CD4-positive, CD25-positive, alpha-beta regulatory T cell (primary cell): Measurements from ENCODE around the gene ESRRA. TPM values are rescaled to one million over a fixed set of nuclear protein-coding genes. Genes with fewer than 3 reads are reported as not detected.

ENCODE experiments used
- ATAC-seq, 2 donors: fragments of 150-1000 bp; cut with Tn5 transposase; one replicate each; pipeline ENCODE4 v1.10.0; 2021; ENCODE audit warnings: low read depth in 2 of 2, moderate number of reproducible peaks in 2 of 2, moderate library complexity in 1 of 2
- DNase-seq, 3 donors: peaks; one replicate each; pipeline versions ENCODE4 v3.0.0 to v3.0.0-alpha.2; 2012 to 2022; ENCODE audit warnings: mixed read lengths in 1 of 3
- H3K27ac ChIP-seq: one replicate; pipeline ENCODE4 v1.7.0; 2013; ENCODE audit warnings: mild to moderate bottlenecking, low read length; ENCODE audit not compliant: insufficient read depth, poor library complexity, severe bottlenecking
- H3K27me3 ChIP-seq: one replicate; pipeline ENCODE4 v1.7.0; 2013; ENCODE audit warnings: low read length; ENCODE audit not compliant: control insufficient read depth, insufficient read depth
- H3K36me3 ChIP-seq: one replicate; pipeline ENCODE4 v1.7.0; 2013; ENCODE audit warnings: mild to moderate bottlenecking, low read length, moderate library complexity; ENCODE audit not compliant: control insufficient read depth, insufficient read depth
- H3K4me1 ChIP-seq: 2 replicates; pipeline ENCODE4 v1.7.0; 2013; ENCODE audit warnings: mild to moderate bottlenecking, low read length; ENCODE audit not compliant: insufficient read depth, control insufficient read depth, poor library complexity, severe bottlenecking
- H3K4me3 ChIP-seq: one replicate; pipeline ENCODE4 v1.7.0; 2013; ENCODE audit warnings: low read depth, mild to moderate bottlenecking, low read length, moderate library complexity
- H3K9me3 ChIP-seq, 2 experiments: 1 replicate in 1 of 2; 2 replicates in 1 of 2; pipeline ENCODE4 v1.7.0; 2013; ENCODE audit warnings: low read length in 2 of 2, mild to moderate bottlenecking in 1 of 2, moderate library complexity in 1 of 2; ENCODE audit not compliant: control insufficient read depth in 2 of 2
- H3K27ac Mint-ChIP-seq, 3 donors: one replicate each; pipeline ENCODE4 v1.8.0; 2020 to 2022; ENCODE audit warnings: mild to moderate bottlenecking in 3 of 3, mixed read lengths in 3 of 3, moderate library complexity in 2 of 3
- H3K27me3 Mint-ChIP-seq: one replicate; pipeline ENCODE4 v1.8.0; 2022; ENCODE audit warnings: mild to moderate bottlenecking, mixed read lengths
- H3K36me3 Mint-ChIP-seq: one replicate; pipeline ENCODE4 v1.8.0; 2020; ENCODE audit warnings: mixed read lengths
- H3K4me1 Mint-ChIP-seq, 4 donors: one replicate each; pipeline ENCODE4 v1.8.0; 2020 to 2022; ENCODE audit warnings: mixed read lengths in 4 of 4, mild to moderate bottlenecking in 1 of 4
- H3K4me3 Mint-ChIP-seq, 4 donors: one replicate each; pipeline ENCODE4 v1.8.0; 2020 to 2022; ENCODE audit warnings: mild to moderate bottlenecking in 4 of 4, mixed read lengths in 4 of 4, moderate library complexity in 3 of 4
- H3K9me3 Mint-ChIP-seq, 7 donors: one replicate each; pipeline ENCODE4 v1.8.0; 2020 to 2022; ENCODE audit warnings: mixed read lengths in 7 of 7, mild to moderate bottlenecking in 3 of 7, moderate library complexity in 2 of 7
- polyA plus RNA-seq, 4 donors: library from polyadenylated mRNA; unstranded; fragments of 300-500 nt; fragmentation: Illumina TruSeq; gene quantifications; one replicate each; pipeline ENCODE4 v1.2.3, GENCODE V29; 2021
- total RNA-seq: library from RNA; stranded (reverse); gene quantifications from one replicate; pipeline ENCODE4 v1.2.3, GENCODE V29; 2022

ESRRA gene
- total and polyA plus RNA-seq, 5 donors from 2014 or later, result 6.0 to 28.6 (median 6.6) TPM

GRCh38 chr11:64262271-64263002 lies 42.9 kb upstream of the ESRRA start:
- Histone ChIP-seq H3K27me3 (no peaks in the 10 kb centered on the region), H3K4me1 (peaks cover 5% of the 10 kb centered on the region), H3K9me3 (no peaks in the 10 kb centered on the region), H3K36me3 (peaks cover 4% of the 10 kb centered on the region), H3K4me3 (no peak overlapping the region), H3K27ac (no peak overlapping the region)
- H3K27me3 Mint-ChIP-seq, result no peaks in the 10 kb centered on the region
- DNase-seq (no peak), ATAC-seq (no peak)
- H3K36me3 Mint-ChIP-seq, result no peaks in the 10 kb centered on the region
- H3K27ac Mint-ChIP-seq, result no peak overlapping the region
- H3K9me3 Mint-ChIP-seq, result no peaks in the 10 kb centered on the region
- H3K4me1 Mint-ChIP-seq, result peaks cover 0 to 9% (median 6%) of the 10 kb centered on the region in 4 donors
- H3K4me3 Mint-ChIP-seq, result no peak overlapping the region

DNA sequence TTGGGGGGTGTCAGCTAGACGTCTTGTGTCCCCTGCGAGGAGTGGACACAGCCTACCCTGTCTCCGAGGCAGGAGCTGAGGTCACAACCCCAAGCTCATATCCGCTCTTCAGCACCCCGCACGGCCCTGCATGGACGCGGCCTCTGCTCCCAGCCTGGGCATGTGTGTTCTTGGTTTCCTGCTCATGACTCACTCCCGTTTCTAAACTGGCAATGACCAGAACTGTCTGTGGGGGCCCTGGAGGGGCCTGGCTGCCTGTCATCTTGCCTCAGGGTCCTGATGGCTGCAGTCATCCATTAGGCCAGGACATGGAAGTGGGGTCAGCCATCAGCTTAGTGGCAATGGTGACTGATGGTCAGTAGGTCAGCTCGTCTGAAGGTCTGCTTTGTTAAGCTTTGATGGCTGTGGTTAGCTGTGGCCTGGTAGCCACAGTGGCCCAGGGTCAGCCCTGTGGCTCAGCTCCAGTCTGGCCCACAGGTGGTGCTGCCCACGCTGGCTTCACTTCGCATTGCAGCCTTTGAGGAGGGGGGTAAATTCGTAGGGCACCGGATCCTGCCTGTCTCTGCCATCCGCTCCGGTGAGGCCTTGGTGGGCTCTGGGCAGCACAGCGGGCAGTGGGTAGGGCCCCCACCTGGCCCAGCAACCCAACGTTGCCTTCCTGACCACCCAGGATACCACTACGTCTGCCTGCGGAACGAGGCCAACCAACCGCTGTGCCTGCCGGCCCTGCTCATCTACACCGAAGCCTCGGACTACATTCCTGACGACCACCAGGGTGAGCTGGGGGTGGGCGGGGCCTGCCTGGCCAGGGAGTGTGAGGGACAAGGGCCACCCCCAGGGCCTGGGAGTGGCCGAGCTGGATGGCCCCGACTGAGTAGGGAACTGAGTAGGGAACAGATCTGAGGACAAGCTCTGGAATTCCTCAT lies 42.0 kb upstream of the ESRRA start:
- peaks cover 4% of the 10 kb centered on the region for H3K36me3 ChIP-seq
- no peak overlapping the region for H3K27ac Mint-ChIP-seq

DNA sequence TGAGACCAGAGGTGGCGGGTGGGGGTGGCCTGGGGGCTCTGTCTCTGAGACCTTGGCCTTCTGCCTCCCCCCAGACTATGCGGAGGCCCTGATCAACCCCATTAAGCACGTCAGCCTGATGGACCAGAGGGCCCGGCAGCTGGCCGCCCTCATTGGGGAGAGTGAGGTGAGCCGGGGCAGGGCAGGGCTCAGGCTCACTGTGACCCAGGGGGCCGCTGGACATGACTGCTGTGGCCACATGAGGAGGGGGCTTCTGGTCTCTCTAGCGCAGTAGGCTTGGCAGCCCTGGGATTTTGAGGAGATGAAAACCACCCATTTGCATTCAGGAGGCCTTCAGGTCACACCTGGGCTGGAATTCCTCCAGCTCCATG lies 41.4 kb upstream of the ESRRA start:
- H3K27ac Mint-ChIP-seq, result no peak overlapping the region
- no peaks in the 10 kb centered on the region for H3K27me3 Mint-ChIP-seq
- Histone ChIP-seq H3K9me3 (no peaks in the 10 kb centered on the region), H3K27me3 (no peaks in the 10 kb centered on the region), H3K4me1 (peaks cover 12% of the 10 kb centered on the region), H3K27ac (no peak overlapping the region), H3K4me3 (no peak overlapping the region), H3K36me3 (no peaks in the 10 kb centered on the region)
- ATAC-seq (no peak), DNase-seq (no peak)
- no peak overlapping the region for H3K4me3 Mint-ChIP-seq
- H3K4me1 Mint-ChIP-seq, result peaks cover 0 to 20% (median 15%) of the 10 kb centered on the region in 4 donors
- no peaks in the 10 kb centered on the region for H3K36me3 Mint-ChIP-seq
- H3K9me3 Mint-ChIP-seq, result no peaks in the 10 kb centered on the region

More for the DNA sequence above, 42.0 kb upstream of the ESRRA start:
- H3K9me3 Mint-ChIP-seq, result no peaks in the 10 kb centered on the region
- no peaks in the 10 kb centered on the region for H3K27me3 Mint-ChIP-seq
- Histone ChIP-seq H3K4me1 (peaks cover 5% of the 10 kb centered on the region), H3K4me3 (no peak overlapping the region), H3K9me3 (no peaks in the 10 kb centered on the region), H3K27ac (no peak overlapping the region), H3K27me3 (no peaks in the 10 kb centered on the region)
- peaks cover 0 to 15% (median 11%) of the 10 kb centered on the region in 4 donors for H3K4me1 Mint-ChIP-seq
- H3K4me3 Mint-ChIP-seq, result no peak overlapping the region
- no peak for ATAC-seq
- no peaks in the 10 kb centered on the region for H3K36me3 Mint-ChIP-seq
- DNase-seq, result no peak

- H3K4me1 Mint-ChIP-seq, result peaks cover 0 to 22% (median 16%) of the 10 kb centered on the region in 4 donors
These were observed 40.9 kb upstream of the ESRRA start for GRCh38 chr11:64264371-64264852.

GRCh38 chr11:64265176-64266160 lies 39.9 kb upstream of the ESRRA start:
- Histone ChIP-seq H3K27me3 (no peaks in the 10 kb centered on the region), H3K9me3 (no peaks in the 10 kb centered on the region), H3K4me1 (peaks cover 17% of the 10 kb centered on the region), H3K27ac (no peak overlapping the region), H3K36me3 (no peaks in the 10 kb centered on the region), H3K4me3 (no peak overlapping the region)
- peaks cover 0 to 3% (median 0%) of the 10 kb centered on the region in 7 donors for H3K9me3 Mint-ChIP-seq
- peaks cover 7% of the 10 kb centered on the region for H3K27me3 Mint-ChIP-seq
- H3K36me3 Mint-ChIP-seq, result no peaks in the 10 kb centered on the region
- H3K4me1 Mint-ChIP-seq, result peaks cover 0 to 27% (median 15%) of the 10 kb centered on the region in 4 donors
- DNase-seq, result no peak
- no peak for ATAC-seq
- no peak overlapping the region for H3K27ac Mint-ChIP-seq
- peak overlapping the region in 1 of 4 donors; percentile 77 for H3K4me3 Mint-ChIP-seq

More at GRCh38 chr11:64264371-64264852, 40.9 kb upstream of the ESRRA start:
- no peak for DNase-seq
- Mint-ChIP-seq H3K27ac (peak overlapping the region in 2 of 3 donors; percentile 46 to 96), H3K36me3 (no peaks in the 10 kb centered on the region), H3K27me3 (no peaks in the 10 kb centered on the region), H3K4me3 (peak overlapping the region in 1 of 4 donors; percentile 63), H3K9me3 (no peaks in the 10 kb centered on the region)
- no peaks in the 10 kb centered on the region for H3K27me3 ChIP-seq
- no peaks in the 10 kb centered on the region for H3K9me3 ChIP-seq
- H3K4me3 ChIP-seq, result no peak overlapping the region
- no peak overlapping the region for H3K27ac ChIP-seq
- peaks cover 13% of the 10 kb centered on the region for H3K4me1 ChIP-seq
- no peak for ATAC-seq
- no peaks in the 10 kb centered on the region for H3K36me3 ChIP-seq

- Mint-ChIP-seq H3K9me3 (peaks cover 0 to 3% (median 0%) of the 10 kb centered on the region in 7 donors), H3K4me3 (no peak overlapping the region)
These were observed 39.0 kb upstream of the ESRRA start for GRCh38 chr11:64266339-64266738.

More at GRCh38 chr11:64266339-64266738, 39.0 kb upstream of the ESRRA start:
- no peaks in the 10 kb centered on the region for H3K27me3 ChIP-seq
- H3K4me3 ChIP-seq, result no peak overlapping the region
- no peaks in the 10 kb centered on the region for H3K9me3 ChIP-seq
- no peak overlapping the region for H3K27ac ChIP-seq
- H3K36me3 ChIP-seq, result no peaks in the 10 kb centered on the region
- Mint-ChIP-seq H3K27ac (no peak overlapping the region), H3K4me1 (peaks cover 0 to 28% (median 15%) of the 10 kb centered on the region in 4 donors), H3K27me3 (peaks cover 8% of the 10 kb centered on the region), H3K36me3 (no peaks in the 10 kb centered on the region)
- ATAC-seq (no peak), DNase-seq (no peak)
- H3K4me1 ChIP-seq, result peaks cover 21% of the 10 kb centered on the region
